Activated CD8-positive, alpha-beta memory T cell treated with anti-CD3 and anti-CD28 coated beads for 24 hours (primary cell): ENCODE measurements around the gene KRTAP6-2.

Source experiments
- DNase-seq: peaks from one replicate; pipeline ENCODE4 v3.0.0-alpha.2; 2020

The KRTAP6-2 gene

DNA sequence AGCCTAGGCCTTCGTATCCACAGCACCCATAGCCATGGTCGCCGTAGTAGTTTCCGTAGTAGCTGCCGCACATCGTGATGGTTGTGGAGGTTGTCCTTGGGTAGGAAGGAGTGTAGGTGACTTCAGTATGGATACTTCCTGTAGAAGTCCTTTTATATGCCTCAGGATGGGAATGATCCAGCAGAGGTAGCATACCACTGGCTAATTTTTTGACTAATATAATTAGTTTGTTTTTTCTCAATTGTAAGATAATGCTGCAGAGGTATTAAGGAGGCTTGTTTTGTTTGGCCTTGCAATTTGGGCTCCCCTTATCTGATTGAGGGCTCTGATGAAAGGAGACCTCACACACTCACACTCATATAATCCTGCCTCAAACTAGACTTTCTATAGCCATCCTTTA is at the start of gene KRTAP6-2:
KRTAP6-2 (minus strand) TSS at position 101 of the 400 bp plus-strand sequence; CDS start at position 73, 28 bp downstream.
- no peak for DNase-seq

GRCh38 chr21:30646904-30647414 is 48.3 kb upstream of the KRTAP6-2 start:
- no peak for DNase-seq

DNA sequence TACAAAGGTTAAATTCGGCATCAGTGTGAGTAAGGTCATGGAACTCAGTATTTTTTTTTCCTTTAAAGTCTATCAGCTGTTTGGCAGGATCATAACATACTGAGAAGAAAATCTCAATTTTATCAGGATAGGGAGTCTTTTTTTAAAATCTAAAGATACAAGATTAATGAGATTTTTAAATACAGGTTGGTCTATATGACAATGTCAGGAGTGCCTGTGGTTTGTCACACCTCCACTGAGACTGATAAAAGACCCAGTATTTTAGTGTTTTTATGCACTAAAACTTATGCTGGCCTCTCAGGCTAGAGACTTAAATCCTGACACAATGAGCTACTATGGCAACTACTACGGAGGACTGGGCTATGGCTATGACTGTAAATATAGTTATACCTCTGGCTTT is 43.9 kb upstream of the KRTAP6-2 start, which contains the start of gene KRTAP20-3:
KRTAP20-3 (plus strand) TSS at position 301 of the 400 bp plus-strand sequence.
- no peak for DNase-seq

DNA sequence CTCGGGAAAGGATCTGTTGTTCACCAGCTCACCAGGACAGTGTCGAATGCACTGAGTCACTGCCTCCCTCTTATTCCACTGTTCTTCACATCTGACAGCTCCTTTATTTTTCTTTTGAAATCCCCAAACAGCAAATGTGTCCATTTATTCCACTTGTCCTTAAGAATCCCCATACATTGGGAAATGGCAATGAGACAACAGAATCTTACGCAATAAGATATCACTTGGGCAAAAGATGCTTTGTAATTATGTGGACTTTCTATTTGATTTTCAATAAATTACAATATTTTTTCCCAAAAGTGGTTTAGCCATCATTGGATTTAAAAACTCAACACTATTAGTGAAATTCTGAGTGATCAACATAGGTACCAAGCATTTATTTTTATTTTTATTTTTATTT is 40.0 kb upstream of the KRTAP6-2 start:
- DNase-seq = no peak

DNA sequence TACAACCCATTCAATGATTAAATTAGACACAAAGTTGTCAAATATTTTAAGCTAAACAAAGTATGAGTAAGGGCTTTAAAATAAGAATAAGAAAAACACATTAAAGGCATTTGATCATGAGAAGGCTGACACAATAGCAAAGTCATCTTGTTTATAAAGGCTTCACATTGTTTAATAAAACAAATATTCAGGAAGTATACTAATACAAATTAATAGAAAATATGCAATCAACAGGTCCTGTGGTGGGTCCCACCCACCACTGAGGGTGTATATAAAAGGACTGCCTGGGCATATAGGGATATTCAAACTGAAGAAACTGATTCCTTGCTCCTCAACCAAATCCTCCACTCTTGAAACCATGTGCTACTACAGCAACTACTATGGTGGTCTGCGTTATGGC is 36.2 kb upstream of the KRTAP6-2 start, which contains the start of gene KRTAP20-2:
KRTAP20-2 (plus strand) TSS at position 301 of the 400 bp plus-strand sequence; CDS start at position 359, 58 bp downstream.
- DNase-seq = no peak

- no peak for DNase-seq
Observed at GRCh38 chr21:30629200-30629599, 30.5 kb upstream of the KRTAP6-2 start.

DNA sequence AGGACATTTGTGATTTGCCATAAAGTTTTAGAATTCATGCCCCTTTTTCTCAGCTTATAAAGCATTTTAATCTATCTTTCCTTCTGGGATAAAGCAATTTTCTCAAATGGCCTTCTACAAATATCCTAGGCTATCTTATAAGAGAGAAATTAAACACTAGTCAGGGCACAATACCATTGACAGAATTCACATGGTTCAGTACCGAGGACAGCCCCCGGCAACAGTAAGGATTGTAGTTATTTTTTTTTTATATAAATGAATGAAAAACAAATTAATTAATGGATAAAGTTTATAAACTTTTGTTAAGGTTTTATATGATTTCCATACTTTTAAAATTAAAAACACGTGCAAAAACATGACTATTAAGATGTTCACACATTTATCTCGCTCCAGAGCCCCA is 29.4 kb upstream of the KRTAP6-2 start:
- no peak for DNase-seq

DNA sequence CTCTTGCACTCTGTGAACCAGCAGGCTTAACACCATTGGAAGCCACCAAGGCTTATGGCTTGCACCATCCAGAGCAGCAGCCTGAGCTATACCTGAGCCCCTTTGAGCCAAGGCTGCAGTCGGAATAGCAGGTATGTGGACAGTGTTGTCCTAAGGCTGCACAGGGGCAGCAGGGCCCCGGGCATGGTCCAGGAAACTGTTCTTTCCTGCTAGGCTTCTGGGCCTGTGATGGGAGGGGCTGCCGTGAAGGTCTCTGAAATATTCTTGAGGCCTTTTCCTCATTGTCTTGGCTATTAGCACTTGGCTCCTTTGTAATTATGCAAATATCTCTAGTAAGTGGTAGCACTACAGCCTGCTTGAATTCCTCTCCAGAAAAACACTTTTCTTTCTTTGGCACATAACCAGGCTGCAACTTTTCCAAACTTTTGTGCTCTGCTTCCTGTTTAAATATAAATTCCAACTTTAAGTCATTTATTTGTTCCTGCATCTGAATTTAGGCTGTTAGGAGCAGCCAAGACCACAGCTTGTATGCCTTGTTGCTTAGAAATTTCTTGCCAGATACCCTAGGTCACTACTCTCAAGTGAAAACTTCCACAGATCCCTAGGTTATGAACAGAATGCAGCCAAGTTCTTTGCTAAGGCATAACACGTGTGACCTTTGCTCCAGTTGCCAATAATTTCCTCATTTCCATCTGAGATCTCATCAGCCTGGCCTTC is 26.9 kb upstream of the KRTAP6-2 start:
- no peak for DNase-seq

DNA sequence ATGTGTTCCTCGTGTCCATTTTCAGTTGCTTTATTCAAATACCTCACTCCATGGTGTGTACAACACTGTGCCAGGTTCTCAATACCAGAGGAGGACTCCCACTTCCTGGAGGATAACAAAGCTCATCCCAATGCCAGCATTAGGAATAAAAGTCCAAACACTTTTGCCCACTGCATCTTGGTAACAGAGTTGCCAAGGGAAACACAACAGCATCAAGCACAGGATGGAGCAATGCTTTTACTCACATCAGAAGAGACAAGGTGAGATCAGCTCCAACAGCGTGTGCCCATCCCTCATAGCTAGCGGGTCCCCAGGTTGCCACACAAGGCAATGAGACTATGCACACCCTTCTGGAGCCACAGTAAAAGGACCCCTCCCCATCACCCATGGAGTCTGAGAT is 24.7 kb upstream of the KRTAP6-2 start:
- DNase-seq = no peak

GRCh38 chr21:30620522-30620921 is 21.8 kb upstream of the KRTAP6-2 start, which contains the start of gene KRTAP20-4:
Gene KRTAP20-4, plus strand, starts transcription at chr21:30620627.
- no peak for DNase-seq

GRCh38 chr21:30620080-30620479 is 21.4 kb upstream of the KRTAP6-2 start:
- DNase-seq = no peak

GRCh38 chr21:30616125-30616524 is 17.4 kb upstream of the KRTAP6-2 start, which contains the start of gene KRTAP20-1:
Gene KRTAP20-1, plus strand, starts transcription at chr21:30616425. Its CDS starts 30 bp downstream, at chr21:30616455.
- no peak for DNase-seq

GRCh38 chr21:30615199-30615598 is 16.5 kb upstream of the KRTAP6-2 start:
- no peak for DNase-seq

DNA sequence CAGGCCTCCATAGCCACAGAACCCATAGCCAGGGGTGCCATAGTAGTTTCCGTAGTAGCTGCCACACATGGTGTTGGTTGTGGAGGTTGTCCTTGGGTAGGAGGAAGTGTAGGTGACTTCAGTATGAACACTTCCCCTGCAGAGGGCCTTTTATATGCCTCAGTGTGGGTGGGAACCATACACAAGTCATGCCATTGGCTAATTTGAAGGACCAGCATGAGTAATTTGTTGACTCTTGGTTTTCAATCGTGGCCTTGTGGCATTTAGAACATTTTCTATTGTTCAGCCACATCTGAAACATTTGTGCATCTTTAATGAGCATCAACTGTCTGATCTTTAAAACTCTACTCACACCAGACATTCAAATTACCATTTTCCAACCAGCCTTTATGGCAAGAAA is 15.1 kb upstream of the KRTAP6-2 start, which contains the start of gene KRTAP6-1:
KRTAP6-1 (minus strand) TSS at position 95 of the 400 bp plus-strand sequence; CDS start at position 69, 26 bp downstream.
- DNase-seq = no peak

DNA sequence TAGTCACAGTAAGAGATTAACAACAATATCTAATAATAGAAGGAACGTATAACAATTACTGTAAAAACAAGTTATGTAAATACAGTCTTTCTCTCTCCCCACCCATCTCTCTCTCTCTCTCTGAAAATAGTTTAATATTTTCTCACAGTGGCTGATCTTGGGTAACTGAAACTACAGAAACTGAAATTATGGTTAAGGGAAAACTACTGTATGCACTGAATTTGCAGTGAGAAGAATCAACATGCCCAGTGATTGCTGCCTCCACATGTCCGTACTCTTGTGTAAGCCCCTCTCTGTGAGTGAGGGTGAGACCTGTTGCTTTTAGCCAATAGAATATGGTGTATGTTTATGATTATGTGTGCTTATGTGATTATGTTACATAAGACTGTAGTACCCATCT is 13.4 kb upstream of the KRTAP6-2 start:
- DNase-seq = no peak

- DNase-seq = no peak
Observed at GRCh38 chr21:30605968-30606367, 7.3 kb upstream of the KRTAP6-2 start.

- no peak for DNase-seq
Observed at GRCh38 chr21:30600787-30601186, 2.1 kb upstream of the KRTAP6-2 start, which contains the start of gene KRTAP22-1. Gene KRTAP22-1, plus strand, starts transcription at chr21:30601087.

GRCh38 chr21:30592140-30592539 is 6.6 kb downstream of the KRTAP6-2 start, which contains the start of gene KRTAP6-3:
Gene KRTAP6-3, plus strand, starts transcription at chr21:30592440. Its CDS starts 6 bp downstream, at chr21:30592446.
- no peak for DNase-seq

- no peak for DNase-seq
Observed at GRCh38 chr21:30590297-30590696, 8.4 kb downstream of the KRTAP6-2 start, which contains the start of gene KRTAP22-2. Gene KRTAP22-2, minus strand, starts transcription at chr21:30590397.

DNA sequence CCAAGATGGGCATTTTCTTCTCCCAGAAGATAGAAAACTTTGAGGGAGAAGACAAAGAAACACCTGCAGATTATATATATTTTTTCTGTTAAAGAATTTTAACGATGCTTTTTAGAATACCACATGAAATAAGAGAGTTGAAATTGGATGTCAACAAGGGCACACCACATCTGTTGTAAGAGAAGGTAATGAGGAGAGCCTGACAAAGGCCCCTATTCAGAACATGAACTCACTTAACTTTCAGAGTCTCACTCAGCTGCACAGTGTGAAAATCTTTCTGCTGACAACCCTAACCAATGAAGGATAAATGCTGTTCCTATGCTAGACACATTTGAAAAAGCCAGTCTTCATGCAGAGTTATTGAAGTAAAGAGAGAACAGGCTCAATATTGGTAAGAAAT is 15.8 kb downstream of the KRTAP6-2 start:
- no peak for DNase-seq

DNA sequence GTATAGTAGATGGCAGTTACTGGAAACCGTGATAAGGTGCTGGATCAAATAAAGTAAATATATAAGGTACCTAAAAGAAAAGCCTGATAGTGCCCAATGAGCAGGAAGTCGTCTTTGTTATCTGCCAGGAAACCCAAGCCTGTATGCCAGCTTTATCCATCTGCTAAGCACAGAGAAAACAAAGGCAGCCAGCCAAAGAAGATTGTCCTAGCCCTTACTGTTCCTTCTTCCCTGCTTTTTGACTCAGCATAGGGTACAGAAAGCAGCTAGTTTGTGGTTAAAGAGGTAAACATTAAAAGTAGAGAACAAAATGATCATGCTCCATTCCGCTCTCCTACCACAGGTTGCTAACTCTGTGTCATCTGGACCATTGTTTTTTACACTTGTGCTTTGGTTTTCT is 18.6 kb downstream of the KRTAP6-2 start:
- DNase-seq = no peak

GRCh38 chr21:30579346-30579745 is 19.4 kb downstream of the KRTAP6-2 start:
- DNase-seq = no peak

GRCh38 chr21:30577766-30578165 is 20.9 kb downstream of the KRTAP6-2 start:
- no peak for DNase-seq

DNA sequence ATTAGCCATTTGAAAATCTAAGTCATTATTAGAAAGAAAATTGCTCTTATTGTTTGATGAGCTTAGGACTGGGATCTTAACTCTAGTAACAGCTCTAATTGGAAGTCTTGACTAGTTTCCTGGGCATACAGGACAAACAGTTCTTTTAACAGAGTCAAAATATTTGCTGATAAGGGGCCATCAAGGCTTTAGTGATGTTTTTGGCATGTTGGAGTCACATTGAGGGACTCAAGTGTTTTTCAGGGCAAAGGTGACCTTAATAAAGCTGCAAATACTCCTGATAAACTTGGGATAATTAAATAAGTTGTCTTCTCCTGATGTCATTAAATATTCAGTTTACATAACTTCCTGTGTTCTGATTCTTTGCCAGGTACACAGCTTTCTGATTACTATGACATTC is 31.1 kb downstream of the KRTAP6-2 start:
- no peak for DNase-seq
